PC-9 (cell line): ENCODE data around the gene GPR25.

ENCODE experiments used
- CTCF ChIP-seq: fragments of 200-600 bp; sonication (generic); conservative IDR thresholded peaks from 2 replicates; pipeline ENCODE4 v1.6.1; 2017; ENCODE audit warnings: mixed run types, antibody characterized with exemption, mild to moderate bottlenecking, moderate library complexity
- EZH2 ChIP-seq: fragments of 200-600 bp; sonication (generic); IDR thresholded peaks from 2 replicates; pipeline ENCODE4 v1.8.0; 2017; ENCODE audit warnings: antibody characterized with exemption, low read depth

- TF ChIP-seq CTCF: no peak
- TF ChIP-seq EZH2: no peak
Observed at GRCh38 chr1:200887036-200887435, 14.3 kb downstream of the GPR25 start.
